MCF 10A (cell line): ENCODE results near the gene CACNB4. TPM values are rescaled to one million over a fixed set of nuclear protein-coding genes. Genes with fewer than 3 reads are reported as not detected.

Experiments used
- BruUV-seq: library from RNA; stranded (reverse); fragments of 400-500 nt; replicated peaks from 2 replicates; lab custom pipeline; 2021; lab: Mats Ljungman, UMichigan
- CTCF ChIA-PET: fragments of 300-600 bp; sonication (Branson Sonifier 250); formaldehyde crosslinking; extraction: SDS; loops from one replicate; lab custom pipeline; 2021; ENCODE audit warnings: antibody characterized with exemption, inconsistent platforms; lab: Yijun Ruan, JAX
- POLR2A ChIA-PET: fragments of 300-600, 350-650 bp; sonication (Branson Sonifier 250); formaldehyde crosslinking; extraction: SDS; loops from one replicate; lab custom pipeline; 2020; ENCODE audit warnings: antibody characterized with exemption, inconsistent platforms; lab: Yijun Ruan, JAX
- DNase-seq: peaks from one replicate; pipeline ENCODE4 v3.0.0-alpha.2; 2018; ENCODE audit not compliant: unreplicated experiment
- H3K27ac Mint-ChIP-seq: one replicate; pipeline ENCODE4 v1.8.0; 2022; ENCODE audit warnings: mild to moderate bottlenecking, low read depth, mixed read lengths; ENCODE audit not compliant: unreplicated experiment
- H3K27me3 Mint-ChIP-seq: one replicate; pipeline ENCODE4 v1.8.0; 2022; ENCODE audit warnings: mixed read lengths; ENCODE audit not compliant: insufficient read depth, unreplicated experiment
- H3K36me3 Mint-ChIP-seq: one replicate; pipeline ENCODE4 v1.8.0; 2022; ENCODE audit warnings: mild to moderate bottlenecking, moderate library complexity, mixed read lengths; ENCODE audit not compliant: insufficient read depth, unreplicated experiment
- H3K4me1 Mint-ChIP-seq: one replicate; pipeline ENCODE4 v1.8.0; 2022; ENCODE audit warnings: mixed read lengths; ENCODE audit not compliant: insufficient read depth, unreplicated experiment
- H3K4me3 Mint-ChIP-seq: one replicate; pipeline ENCODE4 v1.8.0; 2022; ENCODE audit warnings: mild to moderate bottlenecking, moderate library complexity, mixed read lengths; ENCODE audit not compliant: unreplicated experiment
- H3K9me3 Mint-ChIP-seq: one replicate; pipeline ENCODE4 v1.8.0; 2022; ENCODE audit warnings: mixed read lengths; ENCODE audit not compliant: unreplicated experiment
- CTCF ChIP-seq: fragments of 200-600 bp; IDR thresholded peaks from one replicate; pipeline ENCODE4 v1.8.0; 2022; ENCODE audit warnings: antibody characterized with exemption, mild to moderate bottlenecking; ENCODE audit not compliant: unreplicated experiment
- intact Hi-C: fragments of 100-400 bp; cut with micrococcal nuclease; formaldehyde crosslinking; loops from 2 replicates; pipeline ENCODE4 v1.14.1; 2022
- total RNA-seq: library from RNA; stranded (reverse); gene quantifications from 2 replicates; pipeline ENCODE4 v1.2.3, GENCODE V29; 2022

CACNB4 gene
- total RNA-seq, 1 experiment from 2014 or later = 0.49 TPM

GRCh38 chr2:151991010-151991409 lies 107.8 kb downstream of the CACNB4 start:
- intact Hi-C loops = no loop called here
- POLR2A ChIA-PET = no interaction called here

GRCh38 chr2:151989378-151989777 lies 109.5 kb downstream of the CACNB4 start:
- intact Hi-C loops = no loop called here
- Mint-ChIP-seq H3K4me3 (no peak overlapping the region), H3K4me1 (no peaks in the 10 kb centered on the region), H3K27ac (no peak overlapping the region), H3K36me3 (no peaks in the 10 kb centered on the region), H3K27me3 (no peaks in the 10 kb centered on the region), H3K9me3 (no peaks in the 10 kb centered on the region)
- ChIA-PET CTCF (interaction anchor here (1.5 kb wide), 1 partner anchor 9 kb away, joined by 5 read pairs; no protein-coding TSS in a partner anchor), POLR2A (no interaction called here)
- DNase-seq = no peak
- BruUV-seq = no TSS peak
- TF ChIP-seq CTCF = no peak

More at GRCh38 chr2:151991010-151991409, 107.8 kb downstream of the CACNB4 start:
- CTCF ChIA-PET = interaction anchor here (1.7 kb wide), 1 partner anchor 34 kb away, joined by 5 read pairs; no protein-coding TSS in a partner anchor
- Mint-ChIP-seq H3K9me3 (no peaks in the 10 kb centered on the region), H3K27ac (no peak overlapping the region), H3K27me3 (no peaks in the 10 kb centered on the region), H3K4me3 (no peak overlapping the region), H3K4me1 (no peaks in the 10 kb centered on the region), H3K36me3 (no peaks in the 10 kb centered on the region)
- no peak for TF ChIP-seq CTCF
- no TSS peak for BruUV-seq
- no peak for DNase-seq

DNA sequence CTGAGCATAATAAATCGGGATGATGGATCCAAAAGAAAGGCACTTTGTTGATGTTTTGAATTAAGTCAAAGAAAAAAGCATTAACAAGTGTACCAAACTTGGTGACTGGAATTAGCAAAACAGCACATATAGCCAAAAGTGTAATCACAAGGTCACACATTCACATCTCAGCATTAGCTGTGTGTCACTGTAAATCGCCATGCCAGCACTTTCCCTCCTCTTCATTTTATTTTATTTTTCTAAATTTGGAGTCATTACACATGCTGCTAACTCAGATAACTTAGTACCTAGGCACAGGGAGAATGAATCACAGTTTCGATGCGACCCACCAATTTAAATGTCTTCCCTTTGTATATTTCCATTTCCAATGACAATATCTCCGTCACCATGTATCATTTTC lies 111.4 kb downstream of the CACNB4 start:
- BruUV-seq = no TSS peak
- H3K4me1 Mint-ChIP-seq = no peaks in the 10 kb centered on the region
- CTCF ChIA-PET = no interaction called here

More for the DNA sequence above, 111.4 kb downstream of the CACNB4 start:
- H3K9me3 Mint-ChIP-seq = no peaks in the 10 kb centered on the region
- no peaks in the 10 kb centered on the region for H3K27me3 Mint-ChIP-seq
- H3K4me3 Mint-ChIP-seq = no peak overlapping the region
- DNase-seq = no peak
- intact Hi-C loops = no loop called here
- H3K36me3 Mint-ChIP-seq = no peaks in the 10 kb centered on the region
- H3K27ac Mint-ChIP-seq = no peak overlapping the region
- POLR2A ChIA-PET = interaction anchor here (0.6 kb wide), 1 partner anchor 22 kb away, joined by 3 read pairs; no protein-coding TSS in a partner anchor
- TF ChIP-seq CTCF = no peak
